HEK293 (cell line): ENCODE measurements around the gene ABCB10.

Experiments
- CTCF ChIP-seq: fragments of 450-650 bp; formaldehyde crosslinking; IDR thresholded peaks from 2 replicates; pipeline ENCODE4 v1.5.1; 2016; ENCODE audit warnings: missing biosample characterization, missing genetic modification characterization
- KLF9 ChIP-seq: fragments of 450-650 bp; formaldehyde crosslinking; IDR thresholded peaks from 2 replicates; pipeline ENCODE4 v1.5.1; 2016; ENCODE audit warnings: missing biosample characterization, missing genetic modification characterization, low read depth
- REPIN1 ChIP-seq: fragments of 450-650 bp; formaldehyde crosslinking; IDR thresholded peaks from 2 replicates; pipeline ENCODE4 v1.5.1; 2017; ENCODE audit warnings: missing biosample characterization, missing genetic modification characterization, low read depth
- SP2 ChIP-seq: fragments of 450-650 bp; formaldehyde crosslinking; IDR thresholded peaks from 2 replicates; pipeline ENCODE4 v1.5.1; 2016; ENCODE audit warnings: missing biosample characterization, missing genetic modification characterization
- ZBTB11 ChIP-seq: fragments of 450-650 bp; formaldehyde crosslinking; conservative IDR thresholded peaks from 2 replicates; pipeline ENCODE4 v1.5.1; 2016; ENCODE audit warnings: low read depth, missing biosample characterization, missing genetic modification characterization
- ZBTB20 ChIP-seq: fragments of 450-650 bp; formaldehyde crosslinking; IDR thresholded peaks from 2 replicates; pipeline ENCODE4 v1.5.1; 2016; ENCODE audit warnings: missing biosample characterization, missing genetic modification characterization
- ZBTB48 ChIP-seq: fragments of 450-650 bp; formaldehyde crosslinking; IDR thresholded peaks from 2 replicates; pipeline ENCODE4 v1.5.1; 2016; ENCODE audit warnings: missing biosample characterization, missing genetic modification characterization
- ZBTB7A ChIP-seq: fragments of 450-650 bp; formaldehyde crosslinking; IDR thresholded peaks from 2 replicates; pipeline ENCODE4 v1.5.1; 2016; ENCODE audit warnings: low read depth, missing biosample characterization, missing genetic modification characterization
- ZNF169 ChIP-seq: fragments of 450-650 bp; formaldehyde crosslinking; IDR thresholded peaks from 2 replicates; pipeline ENCODE4 v1.5.1; 2016; ENCODE audit warnings: missing biosample characterization, missing genetic modification characterization
- ZNF18 ChIP-seq: fragments of 450-650 bp; formaldehyde crosslinking; IDR thresholded peaks from 2 replicates; pipeline ENCODE4 v1.5.1; 2016; ENCODE audit warnings: missing biosample characterization, missing genetic modification characterization
- ZNF221 ChIP-seq: fragments of 450-650 bp; formaldehyde crosslinking; IDR thresholded peaks from 2 replicates; pipeline ENCODE4 v1.5.1; 2017; ENCODE audit warnings: missing biosample characterization, missing genetic modification characterization, borderline replicate concordance
- ZNF510 ChIP-seq: fragments of 450-650 bp; formaldehyde crosslinking; IDR thresholded peaks from 2 replicates; pipeline ENCODE4 v1.5.1; 2018; ENCODE audit warnings: mild to moderate bottlenecking, missing genetic modification characterization, missing biosample characterization; ENCODE audit not compliant: insufficient replicate concordance
- ZNF514 ChIP-seq: fragments of 450-650 bp; formaldehyde crosslinking; IDR thresholded peaks from 2 replicates; pipeline ENCODE4 v1.5.1; 2016; ENCODE audit warnings: missing biosample characterization, missing genetic modification characterization
- ZNF707 ChIP-seq: fragments of 450-650 bp; formaldehyde crosslinking; IDR thresholded peaks from 2 replicates; pipeline ENCODE4 v1.5.1; 2016; ENCODE audit warnings: missing biosample characterization, missing genetic modification characterization

- TF ChIP-seq ZNF510 (tag by site-specific recombination) (no peak), ZNF707 (tag by site-specific recombination) (no peak), REPIN1 (no peak), CTCF (tag by site-specific recombination) (no peak), ZNF18 (tag by site-specific recombination) (no peak), ZBTB20 (no peak), ZBTB7A (tag by site-specific recombination) (no peak), KLF9 (no peak), SP2 (tag by site-specific recombination) (no peak), ZNF221 (no peak), ZNF514 (tag by site-specific recombination) (no peak), ZBTB11 (tag by site-specific recombination) (no peak), ZNF169 (no peak), ZBTB48 (tag by site-specific recombination) (no peak)
Observed at GRCh38 chr1:229480495-229480894, 78.0 kb downstream of the ABCB10 start.
